DOHH2 (cell line): ENCODE results near the gene TEX48.

Source experiments
- CTCF ChIP-seq: fragments of 200-600 bp; sonication (generic); IDR thresholded peaks from one replicate; pipeline ENCODE4 v1.5.1; 2014; ENCODE audit warnings: antibody characterized with exemption, mild to moderate bottlenecking, low read depth, low read length; ENCODE audit not compliant: poor library complexity, severe bottlenecking
- EZH2phosphoT487 ChIP-seq: fragments of 200-600 bp; sonication (generic); IDR thresholded peaks from 2 replicates; pipeline ENCODE4 v1.6.1; 2017; ENCODE audit warnings: borderline replicate concordance, mild to moderate bottlenecking, antibody characterized with exemption, low read length, moderate library complexity, mixed read lengths

- no peak for TF ChIP-seq CTCF
- no peak for TF ChIP-seq EZH2phosphoT487
Measured at GRCh38 chr9:114723931-114724330, 41.9 kb upstream of the TEX48 start.
